AG09319 (cell line): ENCODE results near the gene CDH23.
"Not testable (repeated sequence)": the region's sequence is repeated elsewhere in the genome, so short reads cannot be mapped to it uniquely, and the experiment has no call there.

ENCODE experiments used
- DNase-seq: peaks from one replicate; pipeline ENCODE4 v3.0.0-alpha.2; 2010; ENCODE audit warnings: low read depth; ENCODE audit errors: extremely low read depth
- CTCF ChIP-seq: IDR thresholded peaks from 2 replicates; pipeline ENCODE4 v1.5.1; 2011; ENCODE audit warnings: low read depth, mild to moderate bottlenecking, inconsistent platforms, low read length, moderate library complexity

Gene CDH23

GRCh38 chr10:71850021-71850742 is 453.5 kb downstream of the CDH23 start:
- no peak for TF ChIP-seq CTCF
- DNase-seq = no peak

- no peak for TF ChIP-seq CTCF
These were observed 454.2 kb downstream of the CDH23 start, which contains the start of gene PSAP for GRCh38 chr10:71850743-71851464. Gene PSAP (minus strand): TSS chr10:71851251. CDS start chr10:71851221, 30 bp downstream.

DNA sequence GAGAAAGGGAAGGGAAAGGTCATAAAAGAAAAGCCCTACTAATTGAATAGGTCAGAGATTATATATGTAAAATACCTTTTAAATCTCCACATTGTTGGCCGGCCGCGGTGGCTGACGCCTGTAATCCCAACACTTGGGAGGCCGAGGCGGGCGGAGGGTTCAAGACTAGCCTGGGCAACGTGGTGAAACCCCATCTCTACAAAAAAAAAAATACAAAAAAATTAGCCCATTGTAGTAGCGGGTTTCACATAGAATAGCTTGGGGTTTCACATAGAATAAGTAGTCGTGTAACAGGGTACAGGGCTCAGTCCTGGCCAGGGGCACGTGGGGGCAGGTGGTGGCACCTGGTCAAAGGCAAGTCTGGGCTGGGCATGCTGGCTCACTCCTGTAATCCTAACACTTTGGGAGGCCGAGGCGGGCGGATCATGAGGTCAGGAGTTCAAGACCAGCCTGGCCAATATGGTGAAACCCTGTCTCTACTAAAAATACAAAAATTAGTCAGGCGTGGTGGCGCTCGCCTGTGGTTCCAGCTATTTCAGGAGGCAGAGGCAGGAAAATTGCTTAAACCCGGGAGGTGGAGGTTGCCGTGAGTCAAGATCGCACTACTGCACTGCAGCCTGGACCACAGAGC is 454.9 kb downstream of the CDH23 start:
- not testable (repeated sequence) for DNase-seq

More at GRCh38 chr10:71850743-71851464, 454.2 kb downstream of the CDH23 start, which contains the start of gene PSAP:
- DNase-seq = peak; percentile 93

GRCh38 chr10:71852355-71852937 is 455.7 kb downstream of the CDH23 start:
- DNase-seq = no peak
- no peak for TF ChIP-seq CTCF

DNA sequence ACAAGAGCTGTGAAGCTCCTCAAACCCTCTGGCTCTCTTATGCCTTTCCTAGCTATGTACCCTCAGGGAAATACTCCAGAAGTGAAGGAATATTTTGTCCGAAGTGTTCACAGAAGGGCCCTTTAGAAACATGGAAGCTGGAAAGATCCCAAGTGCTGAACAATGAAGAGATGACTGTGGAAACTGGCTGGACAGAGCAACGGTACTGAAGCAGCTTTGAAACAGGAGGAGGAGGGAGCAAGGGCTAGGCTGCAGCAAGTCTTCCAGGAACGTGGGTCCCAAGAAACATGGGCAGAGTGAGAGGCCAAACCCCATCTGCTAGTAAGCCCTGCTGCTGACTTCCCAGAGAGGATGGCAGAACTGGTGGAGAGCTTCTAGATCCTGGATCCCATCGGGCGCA is 457.3 kb downstream of the CDH23 start:
- no peak for TF ChIP-seq CTCF
- no peak for DNase-seq

DNA sequence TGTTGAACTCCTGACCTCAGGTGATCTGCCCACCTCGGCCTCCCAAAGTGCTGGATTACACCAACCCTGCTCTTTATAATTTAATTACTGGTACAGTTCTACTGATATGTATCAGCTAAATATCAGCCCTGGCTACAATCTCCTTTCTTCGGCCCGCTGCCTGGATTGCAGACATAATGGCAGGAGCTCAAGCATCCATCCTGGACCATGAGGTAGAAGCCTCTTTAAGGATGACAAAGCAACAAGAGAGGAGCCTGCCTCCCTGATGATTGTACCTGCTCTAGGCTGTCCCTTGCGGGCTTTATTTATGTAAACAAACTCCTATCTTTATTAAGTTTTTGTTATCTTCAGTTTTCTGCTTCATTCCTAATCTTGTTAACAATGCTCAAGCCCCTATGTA is 459.9 kb downstream of the CDH23 start:
- DNase-seq = no peak
- TF ChIP-seq CTCF = no peak

DNA sequence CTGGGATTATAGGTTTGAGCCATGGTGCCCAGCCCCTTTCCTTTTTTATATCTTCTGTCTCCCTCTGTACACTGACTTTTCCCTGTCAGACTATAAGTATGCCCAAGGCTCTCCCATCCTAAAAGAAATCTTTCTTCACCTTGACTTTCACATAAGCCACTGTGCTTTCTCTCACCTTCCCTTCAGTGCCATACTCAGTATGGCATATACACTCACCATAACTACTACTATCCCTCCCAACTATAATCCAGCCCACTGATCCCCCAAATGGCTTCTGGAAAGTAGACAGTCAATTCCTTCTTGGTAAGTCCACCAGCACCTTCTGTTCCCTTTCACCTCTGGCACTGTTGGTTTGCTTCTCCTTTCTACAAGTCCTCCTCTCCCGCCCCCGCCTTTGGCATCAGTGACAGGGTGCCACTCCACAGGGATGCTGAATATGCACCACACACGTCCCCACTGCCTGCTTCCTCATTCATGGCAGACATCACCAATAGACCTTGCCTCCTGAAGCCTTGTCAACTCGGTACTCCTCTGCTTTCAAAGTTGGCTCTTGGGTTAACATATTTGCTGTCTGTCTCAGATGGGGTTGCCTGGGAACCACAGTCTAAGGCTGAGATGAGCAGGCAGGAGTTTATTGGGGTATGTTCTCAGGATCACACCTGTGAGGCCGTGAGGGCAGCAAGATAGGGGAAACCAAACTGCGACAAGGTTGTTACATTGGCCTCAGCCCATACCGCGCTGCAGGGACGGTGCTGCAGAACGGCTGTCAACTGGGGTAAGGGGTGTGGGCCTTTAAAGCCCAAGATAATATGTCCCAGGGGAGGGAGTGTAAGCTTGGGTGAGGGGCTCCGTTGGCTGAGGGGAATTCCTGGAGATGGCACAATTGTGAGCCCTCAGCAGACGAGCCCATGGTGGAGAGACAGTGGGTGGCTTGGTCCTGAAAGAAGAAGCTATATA is 461.5 kb downstream of the CDH23 start:
- DNase-seq = no peak
- no peak for TF ChIP-seq CTCF
